ENCODE measurements around the gene FZD4. TPM values are rescaled to one million over a fixed set of nuclear protein-coding genes. Genes with fewer than 3 reads are reported as not detected.

FZD4 gene
- total RNA-seq, 2 experiments from 2014 or later = 0.17 TPM; not detected in 1

DNA sequence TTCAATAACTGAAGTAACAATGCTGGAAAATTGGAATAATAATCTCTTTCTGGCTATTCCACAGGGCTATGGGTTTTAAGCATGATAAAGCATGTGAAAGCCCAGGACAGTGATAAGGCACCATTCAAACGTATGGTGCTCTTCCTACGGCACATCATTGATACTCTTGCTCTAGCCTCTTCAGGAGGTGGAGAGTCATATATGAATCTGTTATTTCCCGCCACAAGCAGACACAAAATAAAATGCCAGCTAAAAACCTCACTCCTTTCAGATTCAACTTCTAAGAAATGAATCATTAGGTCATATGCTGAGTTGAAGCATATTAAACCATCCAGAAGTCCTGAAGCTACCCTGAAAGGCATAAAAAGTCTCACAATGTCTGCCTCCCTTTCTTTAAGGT lies 49.9 kb downstream of the FZD4 start:
- ChIA-PET POLR2A (no interaction called here), CTCF (ENCODE audit: unreplicated experiment) (no interaction called here)
- H3K36me3 ChIP-seq (ENCODE audit: insufficient read depth, low read length) = no peaks in the 10 kb centered on the region
- H2AFZ ChIP-seq (ENCODE audit: low read length) = no peak overlapping the region
- H3K9me2 ChIP-seq (ENCODE audit: insufficient read depth, low read length) = no peaks in the 10 kb centered on the region
- H3K79me2 ChIP-seq (ENCODE audit: insufficient read depth, low read depth, low read length) = no peaks in the 10 kb centered on the region
- DNase-seq (ENCODE audit: low spot score) = no peak
- H3K4me1 ChIP-seq (ENCODE audit: insufficient read depth, low read length, poor library complexity, severe bottlenecking) = no peaks in the 10 kb centered on the region
- H3K9me3 ChIP-seq (ENCODE audit: low read length) = no peaks in the 10 kb centered on the region
- H3K27ac ChIP-seq (ENCODE audit: low read depth, low read length, poor library complexity, severe bottlenecking) = no peak overlapping the region
- BruUV-seq (replicated peaks) = no TSS peak
- no peak for TF ChIP-seq CTCF (conservative IDR thresholded peaks at IDR 0.05; ENCODE audit: low read length)
- no peak overlapping the region for H3K4me3 ChIP-seq (ENCODE audit: low read depth, low read length, poor library complexity, severe bottlenecking)
- H3K4me2 ChIP-seq (ENCODE audit: low read length) = no peak overlapping the region
- intact Hi-C loops (cut with micrococcal nuclease; ENCODE audit: unreplicated experiment) = no loop called here
- H4K20me1 ChIP-seq (ENCODE audit: insufficient read depth, low read length) = no peaks in the 10 kb centered on the region

DNA sequence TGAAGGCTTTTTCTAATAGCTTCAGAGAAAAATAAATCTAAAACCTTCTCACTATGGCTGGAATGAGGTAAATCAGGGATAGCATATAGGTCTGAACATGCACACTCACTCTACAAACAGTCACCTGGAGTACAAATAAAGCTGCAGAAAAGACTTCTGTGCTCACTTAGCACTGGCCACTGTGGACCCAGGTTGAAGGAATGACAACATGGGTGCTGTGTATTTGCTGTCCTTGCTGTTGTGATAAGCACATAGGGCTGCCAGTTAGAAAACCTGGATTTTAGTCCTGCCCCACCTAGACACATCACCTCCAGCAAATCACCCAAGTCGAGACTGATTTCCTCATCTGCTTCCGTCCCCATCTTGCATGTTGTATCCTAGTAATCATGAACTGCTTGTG lies 51.2 kb downstream of the FZD4 start:
- intact Hi-C loops (cut with micrococcal nuclease; ENCODE audit: unreplicated experiment) = no loop called here
- no peaks in the 10 kb centered on the region for H3K4me1 ChIP-seq (ENCODE audit: insufficient read depth, low read length, poor library complexity, severe bottlenecking)
- H3K9me2 ChIP-seq (ENCODE audit: insufficient read depth, low read length) = no peaks in the 10 kb centered on the region
- ChIA-PET POLR2A (interaction anchor here (0.7 kb wide), 1 partner anchor 7 kb away, joined by 8 read pairs; no protein-coding TSS in a partner anchor), CTCF (ENCODE audit: unreplicated experiment) (no interaction called here)
- no peak overlapping the region for H2AFZ ChIP-seq (ENCODE audit: low read length)
- no peak for DNase-seq (ENCODE audit: low spot score)
- no peaks in the 10 kb centered on the region for H4K20me1 ChIP-seq (ENCODE audit: insufficient read depth, low read length)
- H3K4me3 ChIP-seq (ENCODE audit: low read depth, low read length, poor library complexity, severe bottlenecking) = no peak overlapping the region
- H3K36me3 ChIP-seq (ENCODE audit: insufficient read depth, low read length) = no peaks in the 10 kb centered on the region
- H3K79me2 ChIP-seq (ENCODE audit: insufficient read depth, low read depth, low read length) = no peaks in the 10 kb centered on the region
- no peak overlapping the region for H3K4me2 ChIP-seq (ENCODE audit: low read length)
- no peaks in the 10 kb centered on the region for H3K9me3 ChIP-seq (ENCODE audit: low read length)
- no peak for TF ChIP-seq EZH2phosphoT487 (IDR thresholded peaks at IDR 0.05; ENCODE audit: borderline replicate concordance, low read depth, low read length)
- TF ChIP-seq CTCF (conservative IDR thresholded peaks at IDR 0.05; ENCODE audit: low read length) = no peak
- H3K27ac ChIP-seq (ENCODE audit: low read depth, low read length, poor library complexity, severe bottlenecking) = no peak overlapping the region
- no TSS peak for BruUV-seq (replicated peaks)

DNA sequence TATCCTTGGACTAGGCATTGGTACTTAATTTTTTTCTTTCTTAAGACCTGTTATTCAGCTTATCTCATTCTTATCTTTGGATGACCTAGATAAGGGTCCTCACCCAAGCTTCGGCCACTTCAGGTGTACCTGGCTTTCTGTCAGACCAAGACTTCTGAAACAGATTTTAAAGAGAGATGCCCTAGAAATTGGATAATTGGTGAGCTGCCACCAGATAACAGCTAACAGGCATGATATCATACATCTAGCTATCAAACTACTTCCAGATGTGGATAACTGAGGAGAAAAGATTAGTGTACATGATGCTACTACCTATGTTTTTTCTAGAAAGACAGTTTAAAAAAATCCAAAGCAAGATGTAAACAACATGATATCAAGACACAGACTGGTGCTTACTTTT lies 52.9 kb downstream of the FZD4 start:
- Histone ChIP-seq H3K4me2 (ENCODE audit: low read length) (no peak overlapping the region), H3K4me1 (ENCODE audit: insufficient read depth, low read length, poor library complexity, severe bottlenecking) (no peaks in the 10 kb centered on the region), H3K4me3 (ENCODE audit: low read depth, low read length, poor library complexity, severe bottlenecking) (no peak overlapping the region), H3K9me2 (ENCODE audit: insufficient read depth, low read length) (no peaks in the 10 kb centered on the region), H3K9me3 (ENCODE audit: low read length) (no peaks in the 10 kb centered on the region), H3K27ac (ENCODE audit: low read depth, low read length, poor library complexity, severe bottlenecking) (no peak overlapping the region), H3K36me3 (ENCODE audit: insufficient read depth, low read length) (no peaks in the 10 kb centered on the region), H2AFZ (ENCODE audit: low read length) (no peak overlapping the region), H4K20me1 (ENCODE audit: insufficient read depth, low read length) (no peaks in the 10 kb centered on the region), H3K79me2 (ENCODE audit: insufficient read depth, low read depth, low read length) (no peaks in the 10 kb centered on the region)
- ChIA-PET CTCF (ENCODE audit: unreplicated experiment) (no interaction called here), POLR2A (interaction anchor here (0.6 kb wide), 1 partner anchor 809 kb away, joined by 3 read pairs; no protein-coding TSS in a partner anchor)
- DNase-seq (ENCODE audit: low spot score) = no peak
- no TSS peak for BruUV-seq (replicated peaks)
- no peak for TF ChIP-seq EZH2phosphoT487 (IDR thresholded peaks at IDR 0.05; ENCODE audit: borderline replicate concordance, low read depth, low read length)
- TF ChIP-seq CTCF (conservative IDR thresholded peaks at IDR 0.05; ENCODE audit: low read length) = no peak
- intact Hi-C loops (cut with micrococcal nuclease; ENCODE audit: unreplicated experiment) = no loop called here

Data from OCI-LY7 (cell line).